ENCODE results near the gene ZNRF1.

GRCh38 chr16:75032655-75033054, 33.8 kb downstream of the ZNRF1 start:
- TF ChIP-seq ZBTB38 (CRISPR knock-in tag; IDR thresholded peaks at IDR 0.05) (no peak), XRCC5 (optimal IDR thresholded peaks at IDR 0.05; ENCODE audit: low read length) (no peak), SRSF9 (IDR thresholded peaks at IDR 0.05; ENCODE audit: borderline replicate concordance, insufficient read depth, low read depth, low read length, poor library complexity, severe bottlenecking) (no peak), CTCF (CRISPR knock-in tag; IDR thresholded peaks at IDR 0.05) (no peak), ZNF747 (CRISPR knock-in tag; IDR thresholded peaks at IDR 0.05; ENCODE audit: borderline replicate concordance) (no peak), ZKSCAN1 (IDR thresholded peaks at IDR 0.05; ENCODE audit: low read length) (no peak), ZNF280B (CRISPR knock-in tag; IDR thresholded peaks at IDR 0.05; ENCODE audit: borderline replicate concordance) (no peak), RXRA (CRISPR knock-in tag; IDR thresholded peaks at IDR 0.05) (no peak), CCDC6 (CRISPR knock-in tag; IDR thresholded peaks at IDR 0.05) (no peak), NKX3-1 (CRISPR knock-in tag; IDR thresholded peaks at IDR 0.05) (no peak)

Measured in HepG2 (cell line).